GM12801 (cell line): ENCODE results near the gene GARNL3.

Experiments
- CTCF ChIP-seq: IDR thresholded peaks from one replicate; pipeline ENCODE4 v1.5.1; 2011; ENCODE audit warnings: control low read depth; ENCODE audit not compliant: insufficient read length; ENCODE audit errors: extremely low read depth

Gene GARNL3

GRCh38 chr9:127396808-127397645 is 132.5 kb downstream of the GARNL3 start, which contains the start of gene SLC2A8:
SLC2A8 (plus strand) TSS chr9:127397169; CDS start chr9:127397231, 62 bp downstream.
- no peak for TF ChIP-seq CTCF

DNA sequence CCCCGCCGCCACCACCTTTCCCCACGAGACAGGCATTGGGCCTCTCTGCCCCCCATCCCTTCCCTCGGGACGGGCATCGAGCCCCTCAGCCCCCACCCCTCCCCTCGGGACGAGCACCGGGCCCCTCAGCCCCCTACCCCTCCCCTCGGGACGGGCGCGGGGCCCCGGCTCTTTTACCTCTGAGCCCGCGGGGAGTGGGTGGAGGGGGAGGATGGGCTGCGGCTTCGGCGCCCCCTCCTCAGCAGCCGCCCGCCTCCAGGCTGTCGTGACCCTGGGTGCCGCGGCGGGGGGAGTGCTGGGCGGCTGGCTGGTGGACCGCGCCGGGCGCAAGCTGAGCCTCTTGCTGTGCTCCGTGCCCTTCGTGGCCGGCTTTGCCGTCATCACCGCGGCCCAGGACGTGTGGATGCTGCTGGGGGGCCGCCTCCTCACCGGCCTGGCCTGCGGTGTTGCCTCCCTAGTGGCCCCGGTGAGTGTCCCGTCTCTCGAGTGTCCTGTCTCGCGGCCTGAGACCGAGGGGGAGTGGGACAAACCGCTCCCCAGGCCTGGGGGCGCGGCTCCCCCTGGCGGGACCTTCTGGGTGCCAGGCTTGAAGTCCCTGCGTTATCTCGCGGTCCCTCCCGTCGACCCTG is 133.2 kb downstream of the GARNL3 start:
- TF ChIP-seq CTCF: no peak

- no peak for TF ChIP-seq CTCF
These were observed 133.7 kb downstream of the GARNL3 start for GRCh38 chr9:127398275-127398647.

DNA sequence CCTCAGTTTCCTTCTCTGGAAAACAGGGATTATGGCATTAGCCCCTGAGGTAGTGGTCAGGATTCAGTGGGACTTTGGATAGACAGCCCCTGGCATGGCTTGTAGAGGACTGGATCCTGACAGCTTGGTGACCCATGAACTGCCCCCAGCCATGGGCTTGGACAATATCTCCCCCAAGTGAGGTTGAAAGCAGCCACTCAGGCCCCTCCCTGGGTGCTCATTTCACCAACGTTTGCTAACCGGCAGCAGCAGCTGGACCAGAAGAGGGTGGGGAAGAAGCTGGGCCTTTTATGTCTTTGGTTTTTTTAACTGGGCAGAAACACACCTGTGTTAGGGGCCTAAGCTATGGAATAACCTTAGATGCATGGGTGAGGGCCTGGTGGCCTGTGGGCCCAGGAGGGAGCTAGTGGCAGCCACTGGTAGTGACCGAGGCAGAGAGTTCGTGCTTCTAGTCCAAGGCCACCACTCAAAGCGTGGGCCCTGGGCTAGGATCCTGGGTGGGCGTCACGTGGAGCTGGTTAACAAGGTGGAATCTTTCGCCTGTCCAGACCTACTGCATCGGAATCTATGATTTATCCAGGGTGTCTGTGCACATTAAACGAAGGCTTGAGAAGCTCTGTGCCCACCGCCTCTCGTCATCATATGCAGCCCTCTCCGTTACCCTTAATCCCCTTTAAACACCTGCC is 134.3 kb downstream of the GARNL3 start:
- no peak for TF ChIP-seq CTCF

- no peak for TF ChIP-seq CTCF
These were observed 135.2 kb downstream of the GARNL3 start for GRCh38 chr9:127399736-127400269.

- TF ChIP-seq CTCF: no peak
These were observed 138.0 kb downstream of the GARNL3 start for GRCh38 chr9:127402401-127403090.
